ENCODE results near the gene GKN1. TPM values are rescaled to one million over a fixed set of nuclear protein-coding genes. Genes with fewer than 3 reads are reported as not detected.

The GKN1 gene
- total RNA-seq, 1 donor from 2014 or later: not detected

GRCh38 chr2:68961380-68961779, 13.1 kb upstream of the GKN1 start:
- no peak for DNase-seq

- no peak for DNase-seq
Observed at GRCh38 chr2:68964282-68964681, 10.2 kb upstream of the GKN1 start.

- no peak for DNase-seq
Observed at GRCh38 chr2:68968221-68968620, 6.2 kb upstream of the GKN1 start.

- no peak for DNase-seq
Observed at GRCh38 chr2:68969736-68970490, 4.5 kb upstream of the GKN1 start.

GRCh38 chr2:68970566-68971265, 3.7 kb upstream of the GKN1 start:
- DNase-seq: no peak

- no peak for DNase-seq
Observed at GRCh38 chr2:68971591-68972231, 2.7 kb upstream of the GKN1 start.

- DNase-seq: no peak
Observed at GRCh38 chr2:68974946-68975665, 670 bp downstream of the GKN1 start.

GRCh38 chr2:68975844-68976243, 1.4 kb downstream of the GKN1 start:
- DNase-seq: no peak

- DNase-seq: no peak
Observed at GRCh38 chr2:68977453-68977852, 3.0 kb downstream of the GKN1 start.

- no peak for DNase-seq
Observed at GRCh38 chr2:68978098-68978497, 3.7 kb downstream of the GKN1 start.

GRCh38 chr2:68980956-68981355, 6.5 kb downstream of the GKN1 start:
- DNase-seq: no peak

GRCh38 chr2:68987021-68987503, 12.6 kb downstream of the GKN1 start:
- DNase-seq: no peak

GRCh38 chr2:68989035-68989434, 14.6 kb downstream of the GKN1 start:
- DNase-seq: no peak

GRCh38 chr2:68992341-68992740, 17.9 kb downstream of the GKN1 start:
- no peak for DNase-seq

- no peak for DNase-seq
Observed at GRCh38 chr2:68992933-68993332, 18.5 kb downstream of the GKN1 start.

GRCh38 chr2:68993660-68994059, 19.2 kb downstream of the GKN1 start:
- DNase-seq: no peak

GRCh38 chr2:68994864-68995263, 20.4 kb downstream of the GKN1 start:
- DNase-seq: no peak

- no peak for DNase-seq
Observed at GRCh38 chr2:68995916-68996315, 21.5 kb downstream of the GKN1 start.

GRCh38 chr2:68997401-68997800, 23.0 kb downstream of the GKN1 start:
- DNase-seq: no peak

- no peak for DNase-seq
Observed at GRCh38 chr2:69001879-69002278, 27.4 kb downstream of the GKN1 start.

- DNase-seq: no peak
Observed at GRCh38 chr2:69003731-69004130, 29.3 kb downstream of the GKN1 start.

GRCh38 chr2:69007169-69007568, 32.7 kb downstream of the GKN1 start:
- DNase-seq: no peak

- no peak for DNase-seq
Observed at GRCh38 chr2:69007603-69008002, 33.2 kb downstream of the GKN1 start.
